Neuron (in vitro differentiated cells): ENCODE results near the gene PTPRN2.
A peak's percentile ranks its signal among the peaks of the same experiment; 100 is the strongest.
"Not testable (repeated sequence)": the region's sequence is repeated elsewhere in the genome, so short reads cannot be mapped to it uniquely, and the experiment has no call there.

Experiments used
- H2AFZ ChIP-seq: one replicate; pipeline ENCODE4 v1.6.1; 2013; ENCODE audit warnings: low read depth, mild to moderate bottlenecking, inconsistent platforms, low read length, moderate library complexity
- H3K27me3 ChIP-seq: one replicate; pipeline ENCODE4 v1.6.1; 2013; ENCODE audit warnings: low read length; ENCODE audit not compliant: insufficient read depth
- H3K36me3 ChIP-seq: one replicate; pipeline ENCODE4 v1.6.1; 2013; ENCODE audit warnings: low read length; ENCODE audit not compliant: insufficient read depth
- H3K4me1 ChIP-seq: one replicate; pipeline ENCODE4 v1.6.1; 2013; ENCODE audit warnings: low read length; ENCODE audit not compliant: insufficient read depth
- H3K4me3 ChIP-seq: 2 replicates; pipeline ENCODE4 v1.5.1; 2013; ENCODE audit warnings: mild to moderate bottlenecking, low read length, moderate library complexity
- H3K9me3 ChIP-seq: one replicate; pipeline ENCODE4 v1.6.1; 2013; ENCODE audit warnings: low read length

Gene PTPRN2

GRCh38 chr7:158037211-158037610 is 550.4 kb downstream of the PTPRN2 start:
- no peak overlapping the region for H3K4me3 ChIP-seq

GRCh38 chr7:158035343-158035742 is 552.3 kb downstream of the PTPRN2 start:
- H3K4me1 ChIP-seq: peaks cover 15% of the 10 kb centered on the region
- H3K4me3 ChIP-seq: no peak overlapping the region
- no peaks in the 10 kb centered on the region for H3K36me3 ChIP-seq
- H2AFZ ChIP-seq: no peak overlapping the region
- peaks cover 4% of the 10 kb centered on the region for H3K9me3 ChIP-seq
- peaks cover 4% of the 10 kb centered on the region for H3K27me3 ChIP-seq

More at GRCh38 chr7:158037211-158037610, 550.4 kb downstream of the PTPRN2 start:
- Histone ChIP-seq H3K4me1 (peaks cover 6% of the 10 kb centered on the region), H3K9me3 (peaks cover 4% of the 10 kb centered on the region), H3K27me3 (no peaks in the 10 kb centered on the region), H2AFZ (no peak overlapping the region), H3K36me3 (no peaks in the 10 kb centered on the region)

GRCh38 chr7:158034571-158034970 is 553.1 kb downstream of the PTPRN2 start:
- H3K4me3 ChIP-seq: no peak overlapping the region
- peaks cover 15% of the 10 kb centered on the region for H3K4me1 ChIP-seq
- H3K36me3 ChIP-seq: no peaks in the 10 kb centered on the region
- peaks cover 4% of the 10 kb centered on the region for H3K9me3 ChIP-seq
- peaks cover 9% of the 10 kb centered on the region for H3K27me3 ChIP-seq
- H2AFZ ChIP-seq: no peak overlapping the region

GRCh38 chr7:158033925-158034324 is 553.7 kb downstream of the PTPRN2 start:
- H2AFZ ChIP-seq, H3K36me3 ChIP-seq, H3K4me3 ChIP-seq, H3K9me3 ChIP-seq: not testable (repeated sequence)
- H3K4me1 ChIP-seq: peaks cover 15% of the 10 kb centered on the region
- H3K27me3 ChIP-seq: peaks cover 10% of the 10 kb centered on the region

GRCh38 chr7:158033196-158033595 is 554.4 kb downstream of the PTPRN2 start:
- Histone ChIP-seq H3K36me3 (no peaks in the 10 kb centered on the region), H2AFZ (no peak overlapping the region), H3K4me3 (no peak overlapping the region), H3K9me3 (no peaks in the 10 kb centered on the region), H3K4me1 (peaks cover 15% of the 10 kb centered on the region), H3K27me3 (peaks cover 10% of the 10 kb centered on the region)

- Histone ChIP-seq H2AFZ (no peak overlapping the region), H3K36me3 (no peaks in the 10 kb centered on the region), H3K27me3 (peaks cover 10% of the 10 kb centered on the region), H3K9me3 (no peaks in the 10 kb centered on the region), H3K4me3 (no peak overlapping the region), H3K4me1 (peaks cover 15% of the 10 kb centered on the region)
These were observed 555.0 kb downstream of the PTPRN2 start for GRCh38 chr7:158032561-158033115.

- peak overlapping the region; percentile 85 for H2AFZ ChIP-seq
- H3K36me3 ChIP-seq: no peaks in the 10 kb centered on the region
- peaks cover 10% of the 10 kb centered on the region for H3K27me3 ChIP-seq
- H3K4me1 ChIP-seq: peaks cover 15% of the 10 kb centered on the region
- H3K9me3 ChIP-seq: no peaks in the 10 kb centered on the region
- H3K4me3 ChIP-seq: peak overlapping the region; percentile 33
These were observed 555.7 kb downstream of the PTPRN2 start for GRCh38 chr7:158031867-158032308.

- Histone ChIP-seq H3K27me3 (peaks cover 10% of the 10 kb centered on the region), H2AFZ (no peak overlapping the region), H3K4me3 (no peak overlapping the region), H3K9me3 (no peaks in the 10 kb centered on the region), H3K36me3 (no peaks in the 10 kb centered on the region), H3K4me1 (peaks cover 15% of the 10 kb centered on the region)
These were observed 557.1 kb downstream of the PTPRN2 start for GRCh38 chr7:158030566-158030965.

GRCh38 chr7:158030071-158030470 is 557.6 kb downstream of the PTPRN2 start:
- Histone ChIP-seq H3K9me3 (no peaks in the 10 kb centered on the region), H3K4me1 (peaks cover 15% of the 10 kb centered on the region), H3K27me3 (peaks cover 10% of the 10 kb centered on the region), H2AFZ (no peak overlapping the region), H3K4me3 (no peak overlapping the region), H3K36me3 (no peaks in the 10 kb centered on the region)

GRCh38 chr7:158029509-158029908 is 558.1 kb downstream of the PTPRN2 start:
- no peaks in the 10 kb centered on the region for H3K9me3 ChIP-seq
- peaks cover 10% of the 10 kb centered on the region for H3K27me3 ChIP-seq

GRCh38 chr7:158028971-158029370 is 558.7 kb downstream of the PTPRN2 start:
- H2AFZ ChIP-seq: no peak overlapping the region
- peaks cover 15% of the 10 kb centered on the region for H3K4me1 ChIP-seq
- H3K4me3 ChIP-seq: no peak overlapping the region
- H3K36me3 ChIP-seq: no peaks in the 10 kb centered on the region
- H3K9me3 ChIP-seq: no peaks in the 10 kb centered on the region
- peaks cover 10% of the 10 kb centered on the region for H3K27me3 ChIP-seq

More at GRCh38 chr7:158029509-158029908, 558.1 kb downstream of the PTPRN2 start:
- Histone ChIP-seq H3K4me3 (no peak overlapping the region), H3K36me3 (no peaks in the 10 kb centered on the region), H3K4me1 (peaks cover 15% of the 10 kb centered on the region), H2AFZ (no peak overlapping the region)

GRCh38 chr7:158028290-158028941 is 559.2 kb downstream of the PTPRN2 start:
- Histone ChIP-seq H2AFZ (no peak overlapping the region), H3K4me3 (no peak overlapping the region), H3K27me3 (peaks cover 15% of the 10 kb centered on the region), H3K4me1 (peaks cover 15% of the 10 kb centered on the region), H3K36me3 (no peaks in the 10 kb centered on the region), H3K9me3 (no peaks in the 10 kb centered on the region)

- H3K4me1 ChIP-seq: peaks cover 13% of the 10 kb centered on the region
- no peak overlapping the region for H2AFZ ChIP-seq
- H3K4me3 ChIP-seq: no peak overlapping the region
- no peaks in the 10 kb centered on the region for H3K9me3 ChIP-seq
- peaks cover 15% of the 10 kb centered on the region for H3K27me3 ChIP-seq
- H3K36me3 ChIP-seq: no peaks in the 10 kb centered on the region
These were observed 560.0 kb downstream of the PTPRN2 start for GRCh38 chr7:158027646-158028045.
